Activated CD4-positive, alpha-beta T cell treated with anti-CD3 and anti-CD28 coated beads, Interleukin-2, amount 50 U/mL, for 4 hours (primary cell): ENCODE measurements around the gene CATSPERZ.

ENCODE experiments used
- DNase-seq, 2 experiments: peaks; one replicate each; pipeline ENCODE4 v3.0.0-alpha.2; 2020

The CATSPERZ gene

DNA sequence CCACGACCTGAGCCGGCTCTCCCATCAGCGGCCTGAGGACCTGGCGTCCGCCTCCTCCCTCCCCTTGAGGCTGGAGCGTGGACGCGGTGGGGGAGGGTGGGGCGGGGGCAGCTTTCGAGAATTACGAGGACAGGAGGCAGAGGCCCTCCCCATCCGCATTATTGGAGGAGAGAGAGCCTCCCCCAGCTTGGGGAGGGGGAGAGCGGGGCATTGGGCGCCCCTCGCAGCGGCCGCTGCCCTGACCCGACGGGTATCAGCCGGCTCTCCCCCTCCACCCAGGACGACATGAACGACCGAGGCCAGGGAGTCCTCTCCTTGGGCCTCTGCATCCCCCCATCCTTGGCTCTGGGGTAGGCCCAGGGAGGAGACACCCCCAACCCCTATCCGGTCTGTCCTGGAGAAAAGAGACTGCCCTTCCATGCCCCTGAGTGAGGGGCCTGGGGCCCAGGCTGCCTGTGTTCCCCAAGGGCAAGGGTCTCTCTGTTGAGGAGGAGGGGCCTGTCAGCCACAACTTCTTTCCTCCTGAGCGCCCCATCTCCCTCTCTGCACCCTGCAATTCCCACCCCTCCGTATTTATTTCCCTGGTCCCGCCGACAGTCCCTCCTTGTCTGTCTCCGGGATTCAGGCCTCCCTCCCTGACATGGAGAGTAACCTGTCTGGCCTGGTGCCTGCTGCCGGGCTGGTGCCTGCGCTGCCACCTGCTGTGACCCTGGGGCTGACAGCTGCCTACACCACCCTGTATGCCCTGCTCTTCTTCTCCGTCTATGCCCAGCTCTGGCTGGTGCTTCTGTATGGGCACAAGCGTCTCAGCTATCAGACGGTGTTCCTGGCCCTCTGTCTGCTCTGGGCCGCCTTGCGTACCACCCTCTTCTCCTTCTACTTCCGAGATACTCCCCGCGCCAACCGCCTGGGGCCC is 14.0 kb upstream of the CATSPERZ start:
- DNase-seq: no peak

DNA sequence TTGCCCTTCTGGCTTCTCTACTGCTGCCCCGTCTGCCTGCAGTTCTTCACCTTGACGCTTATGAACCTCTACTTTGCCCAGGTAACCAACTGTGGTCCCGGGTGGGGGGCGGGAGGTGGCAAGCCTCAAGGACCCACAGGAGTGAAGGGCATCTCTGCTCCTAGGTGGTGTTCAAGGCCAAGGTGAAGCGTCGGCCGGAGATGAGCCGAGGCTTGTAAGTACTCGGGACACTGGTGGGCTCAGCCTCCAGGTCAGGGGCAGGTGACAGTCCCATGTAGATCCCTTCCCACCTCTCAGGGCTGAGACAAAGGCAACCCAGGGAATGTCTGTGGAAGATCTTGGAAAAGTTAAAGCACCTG is 13.4 kb upstream of the CATSPERZ start:
- no peak for DNase-seq

DNA sequence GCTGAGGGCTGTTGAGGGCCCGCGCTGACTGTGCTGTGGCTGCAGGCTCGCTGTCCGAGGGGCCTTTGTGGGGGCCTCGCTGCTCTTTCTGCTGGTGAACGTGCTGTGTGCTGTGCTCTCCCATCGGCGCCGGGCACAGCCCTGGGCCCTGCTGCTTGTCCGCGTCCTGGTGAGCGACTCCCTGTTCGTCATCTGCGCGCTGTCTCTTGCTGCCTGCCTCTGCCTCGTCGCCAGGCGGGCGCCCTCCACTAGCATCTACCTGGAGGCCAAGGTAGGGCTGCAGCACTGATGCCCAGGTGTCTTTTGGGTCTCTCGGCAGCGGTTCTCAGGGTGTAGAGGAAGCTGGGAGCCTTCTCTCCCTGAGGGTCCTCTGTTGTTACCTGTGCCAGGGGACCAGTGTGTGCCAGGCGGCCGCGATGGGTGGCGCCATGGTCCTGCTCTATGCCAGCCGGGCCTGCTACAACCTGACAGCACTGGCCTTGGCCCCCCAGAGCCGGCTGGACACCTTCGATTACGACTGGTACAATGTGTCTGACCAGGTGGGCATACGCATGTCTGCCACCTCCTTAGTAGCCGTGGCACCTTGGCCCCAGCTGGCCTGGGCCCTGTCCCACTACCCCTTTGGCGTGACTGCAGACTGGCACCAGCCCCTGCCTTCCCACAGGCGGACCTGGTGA is 12.3 kb upstream of the CATSPERZ start:
- DNase-seq: no peak

DNA sequence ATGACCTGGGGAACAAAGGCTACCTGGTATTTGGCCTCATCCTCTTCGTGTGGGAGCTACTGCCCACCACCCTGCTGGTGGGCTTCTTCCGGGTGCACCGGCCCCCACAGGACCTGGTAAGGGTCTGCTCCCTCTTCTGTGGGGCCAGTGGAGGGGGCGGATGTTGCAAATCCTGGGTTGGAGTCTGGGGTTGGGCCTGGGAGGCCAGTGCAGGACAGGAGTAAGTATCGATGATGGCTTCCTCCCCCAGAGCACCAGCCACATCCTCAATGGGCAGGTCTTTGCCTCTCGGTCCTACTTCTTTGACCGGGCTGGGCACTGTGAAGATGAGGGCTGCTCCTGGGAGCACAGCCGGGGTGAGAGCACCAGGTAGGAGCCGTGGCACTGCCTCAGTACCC is 11.8 kb upstream of the CATSPERZ start:
- DNase-seq: no peak

DNA sequence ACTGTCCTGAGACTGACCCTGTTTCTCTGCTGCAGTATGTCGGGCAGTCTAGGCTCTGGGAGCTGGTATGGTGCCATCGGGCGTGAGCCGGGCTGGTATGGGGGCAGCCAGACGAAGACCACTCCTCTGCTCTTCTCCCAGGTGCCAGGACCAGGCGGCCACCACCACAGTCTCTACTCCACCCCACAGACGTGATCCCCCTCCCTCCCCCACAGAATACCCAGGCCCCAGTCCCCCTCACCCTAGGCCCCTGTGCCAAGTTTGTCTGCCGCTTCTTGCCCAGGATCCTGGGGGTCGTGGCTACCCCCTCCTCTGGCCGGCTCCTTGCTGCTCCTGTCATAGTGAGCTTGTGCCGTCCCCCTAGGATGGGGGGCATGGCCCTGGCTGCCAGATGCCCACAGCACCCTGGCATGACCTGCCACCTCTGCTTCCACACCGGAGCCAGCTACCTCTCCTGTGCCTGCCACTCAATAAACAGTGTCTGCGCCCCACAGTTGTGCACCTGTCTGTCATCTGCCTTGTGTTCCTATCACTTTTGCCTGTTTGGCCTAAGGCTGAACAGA is 11.1 kb upstream of the CATSPERZ start:
- DNase-seq: no peak

DNA sequence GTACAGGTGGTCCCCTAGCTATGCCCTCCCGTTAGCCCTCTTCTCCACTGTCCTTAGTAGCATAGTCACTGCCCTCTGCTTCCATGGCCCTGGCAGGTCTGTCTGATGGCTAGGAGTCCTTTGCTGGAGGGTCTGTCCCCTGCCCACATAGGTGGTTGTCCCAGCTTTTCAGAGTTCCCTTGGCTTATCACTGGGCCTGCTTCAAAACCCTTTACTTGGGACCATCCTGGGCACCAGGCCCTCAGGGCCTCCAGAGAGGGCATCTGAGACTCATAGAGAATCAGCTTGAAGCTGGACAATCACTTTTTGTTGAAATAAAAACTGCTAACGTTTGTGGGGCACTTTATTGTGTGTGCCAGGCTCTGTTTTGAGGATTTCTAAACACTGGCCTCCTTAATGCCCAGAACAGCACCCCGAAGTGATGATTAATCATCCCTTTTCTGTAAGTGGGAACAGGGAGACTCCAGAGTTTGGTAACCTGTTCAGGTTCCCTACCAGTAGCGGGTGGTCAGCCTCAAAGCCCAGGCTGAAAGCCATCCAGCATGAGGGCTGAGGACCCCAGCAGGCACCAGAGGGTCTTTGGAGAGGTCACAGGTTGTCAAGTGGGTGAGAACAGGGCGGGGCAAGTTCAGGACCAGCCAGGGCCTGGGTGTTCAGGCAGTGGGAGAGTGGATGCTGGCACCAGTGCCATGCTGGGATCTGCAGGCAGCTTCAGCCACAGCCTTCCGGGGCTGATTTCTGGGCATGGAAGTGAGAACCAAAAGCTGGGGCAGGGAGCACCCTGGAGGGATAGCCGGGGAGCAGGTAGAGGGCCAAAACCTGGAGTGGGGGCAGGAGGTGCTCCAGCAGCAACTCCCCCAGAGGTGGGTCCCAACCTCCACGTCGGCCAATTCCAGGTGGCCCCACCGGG is 9.6 kb upstream of the CATSPERZ start:
- DNase-seq: no peak

DNA sequence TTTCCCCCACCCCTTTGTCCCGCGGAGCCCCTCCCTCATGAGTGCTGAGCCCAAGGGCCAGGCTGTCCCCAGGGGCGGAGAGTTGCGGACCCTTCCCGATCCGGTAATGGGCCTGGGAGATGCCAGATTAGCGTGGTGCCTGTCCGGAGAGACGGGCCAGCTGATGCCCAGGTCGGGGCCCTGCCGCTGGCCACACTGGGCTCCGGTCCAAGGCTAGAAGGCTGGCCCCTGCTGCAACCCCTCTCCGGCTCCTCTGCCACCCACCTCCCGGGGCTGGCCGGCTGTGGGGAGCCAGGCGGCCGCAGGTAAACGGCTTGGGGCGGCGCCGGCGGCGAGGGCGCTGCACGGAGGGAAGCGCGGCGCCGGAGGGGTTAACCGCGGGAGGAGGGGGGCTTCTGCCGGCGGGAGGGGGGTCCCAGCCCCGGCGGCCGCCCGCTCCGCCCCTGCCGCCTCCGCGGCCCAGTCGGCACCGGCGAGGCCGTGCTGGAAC is 8.9 kb upstream of the CATSPERZ start, which contains the start of gene KCNK4:
Gene KCNK4 (plus strand): TSS at position 41 of the 490 bp plus-strand sequence. CDS start 1,717 bp downstream, outside the sequence.
- DNase-seq: no peak

DNA sequence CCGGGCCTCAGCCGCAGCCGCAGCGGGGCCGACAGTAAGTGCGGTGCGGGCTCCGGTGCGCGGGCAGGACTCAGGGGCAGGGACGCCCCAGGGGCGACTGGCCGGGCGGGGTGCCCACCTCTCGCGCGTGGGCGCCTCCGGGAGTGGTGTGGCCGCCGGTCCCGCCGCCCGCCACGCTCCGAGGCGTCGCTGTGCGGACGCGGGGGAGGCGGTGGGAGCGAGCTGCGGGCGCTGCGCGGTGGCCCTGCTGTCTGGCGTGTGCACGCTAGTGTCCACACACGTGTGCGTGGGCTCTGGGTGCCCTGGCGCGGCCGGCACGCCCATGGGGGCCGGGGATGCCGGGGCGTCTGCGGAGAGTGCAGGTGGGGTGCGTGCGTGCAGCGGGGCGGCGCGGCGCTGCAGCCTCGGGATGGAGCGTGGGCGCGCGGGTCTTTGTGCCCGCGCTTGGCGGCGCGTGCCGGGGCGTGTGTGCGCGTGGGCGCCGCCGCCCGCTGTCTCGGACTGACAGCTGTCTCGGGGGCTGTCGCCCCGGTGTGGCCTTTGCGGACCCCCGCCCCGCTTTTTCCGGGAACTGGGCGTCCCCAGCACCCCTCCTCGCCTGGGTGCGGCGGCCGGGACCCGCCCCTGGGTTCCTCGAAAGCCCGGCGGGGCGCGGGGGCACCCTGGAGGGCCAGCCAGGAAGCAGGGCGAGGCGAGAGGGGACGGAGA is 8.3 kb upstream of the CATSPERZ start:
- DNase-seq: no peak

DNA sequence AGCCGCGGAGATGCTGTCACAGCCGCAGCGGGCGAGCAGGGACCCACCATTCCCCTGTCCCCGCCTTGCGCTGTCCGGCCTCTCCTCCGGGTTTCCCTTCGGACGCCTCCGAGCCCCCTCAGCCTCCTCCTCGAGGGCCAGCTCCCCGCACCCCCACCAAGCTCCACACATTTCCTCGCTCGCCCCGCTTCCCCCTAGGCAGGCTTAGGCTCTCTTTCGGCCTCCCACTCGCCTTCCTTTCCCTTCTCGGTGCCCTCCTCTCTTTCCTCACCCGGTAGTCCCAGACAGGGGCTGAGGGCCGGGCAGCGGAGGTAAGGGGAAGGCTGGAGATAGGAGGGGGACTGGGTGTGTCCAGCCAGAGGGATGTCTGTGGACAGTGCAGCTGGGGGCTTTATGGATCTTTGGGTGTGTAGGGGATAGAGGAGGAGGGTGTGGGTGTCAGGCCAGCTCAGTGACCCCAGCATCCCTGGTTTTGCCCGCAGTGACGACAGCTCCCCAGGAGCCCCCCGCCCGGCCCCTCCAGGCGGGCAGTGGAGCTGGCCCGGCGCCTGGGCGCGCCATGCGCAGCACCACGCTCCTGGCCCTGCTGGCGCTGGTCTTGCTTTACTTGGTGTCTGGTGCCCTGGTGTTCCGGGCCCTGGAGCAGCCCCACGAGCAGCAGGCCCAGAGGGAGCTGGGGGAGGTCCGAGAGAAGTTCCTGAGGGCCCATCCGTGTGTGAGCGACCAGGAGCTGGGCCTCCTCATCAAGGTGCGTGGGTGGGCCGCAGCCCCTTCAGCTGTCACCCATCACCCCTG is 7.5 kb upstream of the CATSPERZ start:
- no peak for DNase-seq

DNA sequence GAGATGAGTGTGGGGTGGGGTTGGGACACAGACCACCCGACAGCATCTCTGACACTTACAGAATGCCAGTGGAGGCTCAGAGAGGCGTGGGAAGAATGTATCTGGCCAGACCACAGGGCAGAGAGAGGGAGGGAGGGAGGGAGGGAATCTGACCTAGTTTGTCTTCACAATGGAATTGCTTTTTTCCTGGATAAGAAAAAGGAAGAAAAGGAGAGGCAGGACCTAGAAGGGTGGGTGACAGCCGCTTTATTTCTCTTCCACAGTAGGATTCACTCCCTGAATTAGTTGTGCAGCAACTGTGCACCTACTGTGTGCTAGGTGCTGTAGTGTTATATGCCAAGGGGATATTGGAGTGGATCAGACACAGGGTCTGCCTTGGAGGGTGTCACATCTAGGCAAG is 5.4 kb upstream of the CATSPERZ start:
- no peak for DNase-seq

DNA sequence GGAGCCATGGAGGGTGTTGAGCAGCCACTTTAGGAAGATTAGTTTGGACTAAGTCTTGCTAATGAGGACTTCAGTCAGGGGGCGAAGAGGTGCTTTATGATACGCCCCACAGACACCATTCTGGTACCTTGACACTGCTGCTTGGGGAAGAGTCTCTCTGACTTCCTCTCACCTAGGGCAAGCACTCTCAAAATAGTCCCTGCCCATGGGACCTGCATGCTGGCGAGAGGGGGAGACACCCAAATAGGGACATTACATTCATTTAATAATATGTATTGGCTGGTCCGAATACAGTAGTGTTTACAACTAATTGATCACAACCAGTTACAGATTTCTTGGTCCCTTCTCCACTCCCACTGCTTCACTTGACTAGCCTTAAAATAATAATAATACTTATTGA is 4.4 kb upstream of the CATSPERZ start:
- DNase-seq: no peak

DNA sequence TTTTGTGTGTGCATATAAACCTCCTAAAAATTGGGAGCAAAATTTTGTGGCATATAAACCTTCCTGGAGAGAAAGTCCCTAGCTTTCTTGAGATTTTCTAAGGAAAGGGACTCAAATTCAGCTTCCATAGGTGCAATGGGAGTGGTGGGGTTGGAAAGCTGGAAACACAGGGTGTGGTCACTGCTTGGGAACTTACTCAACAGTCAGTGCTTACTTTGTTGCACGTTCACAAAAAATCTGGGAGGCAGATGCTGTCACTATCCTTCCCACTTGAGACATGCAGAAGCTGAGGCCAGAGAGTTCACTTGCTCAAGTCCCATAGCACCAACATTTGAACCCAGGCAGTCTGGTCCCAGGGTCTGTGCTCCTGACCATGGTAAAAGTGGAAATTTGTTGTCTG is 3.9 kb upstream of the CATSPERZ start:
- no peak for DNase-seq

DNA sequence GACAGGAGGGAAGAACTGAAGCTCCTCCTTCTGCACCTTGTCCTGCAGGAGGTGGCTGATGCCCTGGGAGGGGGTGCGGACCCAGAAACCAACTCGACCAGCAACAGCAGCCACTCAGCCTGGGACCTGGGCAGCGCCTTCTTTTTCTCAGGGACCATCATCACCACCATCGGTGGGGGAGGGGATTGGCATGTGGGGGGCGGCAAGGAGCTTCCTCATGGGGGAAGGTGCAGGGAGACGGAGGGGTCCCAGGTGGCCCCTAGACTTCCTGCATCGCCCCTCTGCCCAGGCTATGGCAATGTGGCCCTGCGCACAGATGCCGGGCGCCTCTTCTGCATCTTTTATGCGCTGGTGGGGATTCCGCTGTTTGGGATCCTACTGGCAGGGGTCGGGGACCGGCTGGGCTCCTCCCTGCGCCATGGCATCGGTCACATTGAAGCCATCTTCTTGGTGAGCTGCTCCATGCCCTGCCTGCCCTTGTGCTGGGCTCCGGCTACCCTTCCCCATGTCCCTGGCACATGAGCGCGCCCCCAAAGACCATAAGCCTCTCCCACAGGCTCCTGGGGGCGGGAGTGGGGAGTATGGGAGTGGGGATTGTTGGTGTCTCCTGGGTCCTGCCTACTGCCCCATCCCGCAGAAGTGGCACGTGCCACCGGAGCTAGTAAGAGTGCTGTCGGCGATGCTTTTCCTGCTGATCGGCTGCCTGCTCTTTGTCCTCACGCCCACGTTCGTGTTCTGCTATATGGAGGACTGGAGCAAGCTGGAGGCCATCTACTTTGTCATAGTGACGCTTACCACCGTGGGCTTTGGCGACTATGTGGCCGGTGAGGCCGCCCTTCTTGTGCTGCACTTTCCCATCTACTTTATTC is 3.1 kb upstream of the CATSPERZ start:
- DNase-seq: no peak

DNA sequence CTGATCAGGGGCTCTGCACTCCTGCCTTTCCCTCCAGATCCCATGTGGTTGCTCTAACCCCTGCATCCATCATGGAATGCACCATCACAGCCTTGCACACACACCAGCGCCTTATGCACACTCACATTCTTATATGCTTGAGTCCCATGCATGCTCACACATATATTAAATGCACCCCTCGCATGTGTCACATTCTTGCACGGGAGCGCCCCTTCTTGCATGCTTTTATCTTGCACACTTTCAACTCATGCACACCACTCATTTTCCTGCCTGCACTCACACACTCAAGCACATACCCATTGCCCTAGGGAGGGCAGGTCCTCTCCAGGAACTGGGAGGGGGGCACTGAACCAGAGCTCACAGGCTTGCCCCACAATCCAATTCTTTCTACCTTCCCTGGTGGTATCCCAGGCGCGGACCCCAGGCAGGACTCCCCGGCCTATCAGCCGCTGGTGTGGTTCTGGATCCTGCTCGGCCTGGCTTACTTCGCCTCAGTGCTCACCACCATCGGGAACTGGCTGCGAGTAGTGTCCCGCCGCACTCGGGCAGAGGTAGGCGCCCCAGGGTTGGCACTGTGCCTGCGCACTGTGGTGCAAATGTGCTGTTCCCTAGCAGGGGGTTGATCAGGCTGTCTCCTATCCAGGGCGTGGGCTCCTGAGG is 2.3 kb upstream of the CATSPERZ start:
- no peak for DNase-seq

DNA sequence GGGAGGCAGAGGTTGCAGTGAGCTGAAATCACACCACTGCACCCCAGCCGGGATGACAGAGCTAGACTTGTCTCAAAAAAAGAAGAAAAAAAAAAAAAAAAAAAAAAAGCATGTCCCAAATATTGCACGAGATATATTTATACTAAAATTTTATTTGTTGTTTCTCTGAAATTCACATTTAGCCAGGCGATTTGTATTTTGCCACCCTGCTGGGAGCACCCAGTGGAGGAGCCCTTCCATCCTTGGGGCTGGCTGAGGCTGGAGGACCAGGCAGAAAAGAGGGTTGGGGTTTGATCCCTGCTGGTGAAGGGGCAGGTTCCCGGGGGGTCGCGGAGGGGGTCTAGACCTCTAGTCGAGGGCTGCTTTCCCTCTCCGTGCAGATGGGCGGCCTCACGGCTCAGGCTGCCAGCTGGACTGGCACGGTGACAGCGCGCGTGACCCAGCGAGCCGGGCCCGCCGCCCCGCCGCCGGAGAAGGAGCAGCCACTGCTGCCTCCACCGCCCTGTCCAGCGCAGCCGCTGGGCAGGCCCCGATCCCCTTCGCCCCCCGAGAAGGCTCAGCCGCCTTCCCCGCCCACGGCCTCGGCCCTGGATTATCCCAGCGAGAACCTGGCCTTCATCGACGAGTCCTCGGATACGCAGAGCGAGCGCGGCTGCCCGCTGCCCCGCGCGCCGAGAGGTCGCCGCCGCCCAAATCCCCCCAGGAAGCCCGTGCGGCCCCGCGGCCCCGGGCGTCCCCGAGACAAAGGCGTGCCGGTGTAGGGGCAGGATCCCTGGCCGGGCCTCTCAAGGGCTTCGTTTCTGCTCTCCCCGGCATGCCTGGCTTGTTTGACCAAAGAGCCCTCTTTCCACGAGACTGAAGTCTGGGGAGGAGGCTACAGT is 952 bp upstream of the CATSPERZ start:
- DNase-seq: no peak

DNA sequence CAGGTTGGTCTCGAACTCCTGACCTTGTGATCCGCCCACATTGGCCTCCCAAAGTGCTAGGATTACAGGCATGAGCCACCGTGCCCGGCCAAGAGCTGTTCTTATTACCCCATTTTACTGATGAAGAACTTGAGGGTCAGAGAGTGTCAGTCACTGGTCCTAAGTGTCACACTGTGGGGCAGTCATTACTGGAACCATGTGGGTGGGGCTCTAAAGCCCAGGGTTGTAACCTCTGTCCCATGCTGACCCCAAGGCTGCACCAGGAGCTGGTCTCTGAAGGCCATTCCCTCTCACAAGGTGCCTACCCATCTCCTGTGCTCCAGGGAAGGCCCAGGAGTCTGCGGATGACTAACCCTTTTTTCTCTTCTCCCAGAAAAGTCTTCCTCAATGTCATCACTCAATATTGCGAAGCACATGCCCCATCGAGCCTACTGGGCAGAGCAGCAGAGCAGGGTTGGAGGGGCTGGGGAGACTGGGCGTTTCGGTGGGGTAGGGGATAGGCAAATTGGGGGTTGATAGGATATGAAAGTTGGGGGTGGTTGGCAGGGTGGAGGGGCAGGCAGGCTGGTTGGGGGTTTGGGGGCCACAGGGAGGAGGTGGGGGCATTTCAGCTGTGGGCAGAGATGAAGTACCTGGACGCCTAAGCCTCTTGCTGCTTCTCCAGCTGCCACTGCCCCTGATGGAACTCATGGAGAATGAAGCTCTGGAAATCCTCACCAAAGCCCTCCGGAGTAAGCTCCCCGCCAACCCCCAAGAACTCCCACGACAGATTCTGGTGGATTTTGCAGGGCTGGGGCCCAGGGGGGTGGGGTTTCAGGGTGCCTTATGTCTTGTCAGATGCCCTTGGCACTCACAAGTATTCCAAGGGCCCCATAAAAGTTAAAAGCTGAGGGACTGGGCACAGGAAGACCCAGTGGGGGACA is 3.2 kb downstream of the CATSPERZ start:
- DNase-seq: no peak

DNA sequence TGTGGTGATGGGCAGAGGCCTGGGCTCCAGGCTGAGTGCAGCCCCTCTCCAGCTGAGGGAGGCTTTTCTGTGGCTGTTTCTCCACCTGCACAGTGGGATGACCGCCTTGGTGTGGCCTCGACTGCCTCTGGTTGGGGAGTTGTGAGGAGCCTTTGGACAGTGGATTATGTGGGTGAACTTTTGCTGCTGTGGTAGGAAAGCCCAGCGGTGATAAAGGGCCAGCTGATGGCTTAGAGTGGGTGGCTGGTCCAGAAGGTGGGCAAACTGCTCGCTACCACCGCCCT is 3.8 kb downstream of the CATSPERZ start:
- no peak for DNase-seq
